Tibial nerve (tissue), 4 donors: ENCODE results near the gene PIGQ.

Source experiments
- CTCF ChIP-seq, 5 experiments: fragments of 200-600 bp in 3 of 5; fragments of 450-650 bp in 2 of 5; sonication (generic) in 3 of 5; IDR thresholded peaks; one replicate each; pipeline ENCODE4 v1.5.1; 2016 to 2019; ENCODE audit warnings: antibody characterized with exemption in 5 of 5, mild to moderate bottlenecking in 3 of 5, moderate library complexity in 2 of 5
- EP300 ChIP-seq, 2 donors: sonication (generic); formaldehyde crosslinking; IDR thresholded peaks; one replicate each; pipeline ENCODE4 v1.6.1; 2017; ENCODE audit warnings: antibody characterized with exemption in 2 of 2, mild to moderate bottlenecking in 1 of 2
- POLR2A ChIP-seq, 2 donors: fragments of 450-650 bp; IDR thresholded peaks; one replicate each; pipeline ENCODE4 v1.6.1; 2017; ENCODE audit warnings: antibody characterized with exemption in 2 of 2, mild to moderate bottlenecking in 2 of 2, moderate library complexity in 2 of 2

GRCh38 chr16:629185-629832, 59.5 kb downstream of the PIGQ start:
- TF ChIP-seq CTCF (IDR thresholded peaks at IDR 0.05) = no peak
- no peak for TF ChIP-seq POLR2A (IDR thresholded peaks at IDR 0.05)
- TF ChIP-seq EP300 (IDR thresholded peaks at IDR 0.05) = no peak
